ENCODE results near the gene CELA2A.

GRCh38 chr1:15422871-15423270 lies 33.7 kb upstream of the CELA2A start:
- TF ChIP-seq CTCF (IDR thresholded peaks at IDR 0.05) (no peak), POLR2A (IDR thresholded peaks at IDR 0.05) (no peak)
